Muscle of arm (tissue), 12 donors: ENCODE data around the gene PRRG4. TPM values are rescaled to one million over a fixed set of nuclear protein-coding genes. Genes with fewer than 3 reads are reported as not detected.
"Not testable (repeated sequence)": the region's sequence is repeated elsewhere in the genome, so short reads cannot be mapped to it uniquely, and the experiment has no call there.

Experiments used
- DNase-seq: peaks from one replicate; pipeline ENCODE4 v3.0.0-alpha.2; 2013
- polyA plus RNA-seq, 12 donors: library from polyadenylated mRNA; unstranded; fragments of 120-200 nt; gene quantifications; one replicate each; pipeline ENCODE4 v1.2.1, GENCODE V29; 2013; ENCODE audit not compliant: insufficient read length in 12 of 12

PRRG4 gene
- polyA plus RNA-seq, 12 donors: 0.12 to 11.8 (median 0.22) TPM; not detected in 2

DNA sequence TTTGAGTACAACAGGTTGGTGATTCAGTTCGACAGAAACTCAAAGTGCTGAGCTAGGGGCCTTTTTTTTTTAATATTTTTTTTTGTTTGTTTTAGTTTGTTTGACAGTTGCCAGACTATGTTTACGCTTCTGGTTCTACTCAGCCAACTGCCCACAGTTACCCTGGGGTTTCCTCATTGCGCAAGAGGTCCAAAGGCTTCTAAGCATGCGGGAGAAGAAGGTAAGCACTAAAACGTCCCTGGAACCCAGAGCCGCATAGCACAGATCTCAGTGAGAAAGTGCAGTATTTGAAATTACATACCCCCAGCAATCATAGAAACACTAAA, 649 bp downstream of the PRRG4 start:
- DNase-seq: no peak

DNA sequence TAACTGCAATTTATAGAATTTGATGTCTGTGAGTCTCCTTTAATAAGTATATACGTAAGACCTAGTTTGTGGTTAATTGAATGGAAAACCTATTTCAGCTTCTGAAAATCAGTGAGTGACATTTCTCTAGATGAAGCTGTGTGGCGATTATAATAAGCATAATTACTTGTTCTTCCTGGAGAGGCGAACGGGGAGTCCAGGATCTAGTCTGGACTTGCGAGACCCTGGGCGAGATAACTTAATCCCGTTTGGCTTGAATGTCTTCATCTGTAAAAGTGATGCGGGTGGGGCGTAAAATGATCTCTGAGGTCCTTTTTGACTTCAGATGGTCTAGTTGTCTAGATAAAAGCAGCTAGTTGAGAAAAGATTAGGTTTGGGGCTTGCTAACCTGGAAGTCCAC, 1.1 kb downstream of the PRRG4 start:
- DNase-seq: no peak

DNA sequence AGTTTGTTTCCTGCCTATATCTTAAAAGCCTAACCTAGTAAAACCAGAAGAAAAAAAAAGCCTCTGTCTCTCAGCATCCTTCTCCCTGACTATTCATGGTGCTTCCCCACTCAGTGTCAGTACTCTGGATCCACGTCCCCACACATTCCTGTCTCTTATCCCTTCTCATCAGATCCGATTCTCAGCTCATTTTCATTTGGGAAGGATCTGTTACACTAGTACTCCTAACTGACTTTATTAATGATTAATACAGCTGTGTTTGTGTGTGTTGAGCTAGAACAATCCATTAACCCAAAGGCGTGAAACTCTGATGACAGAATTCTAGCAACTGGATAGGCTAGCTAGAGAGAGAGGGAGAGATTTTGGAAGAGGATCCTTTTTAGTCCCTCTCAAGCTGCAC, 1.5 kb downstream of the PRRG4 start:
- no peak for DNase-seq

DNA sequence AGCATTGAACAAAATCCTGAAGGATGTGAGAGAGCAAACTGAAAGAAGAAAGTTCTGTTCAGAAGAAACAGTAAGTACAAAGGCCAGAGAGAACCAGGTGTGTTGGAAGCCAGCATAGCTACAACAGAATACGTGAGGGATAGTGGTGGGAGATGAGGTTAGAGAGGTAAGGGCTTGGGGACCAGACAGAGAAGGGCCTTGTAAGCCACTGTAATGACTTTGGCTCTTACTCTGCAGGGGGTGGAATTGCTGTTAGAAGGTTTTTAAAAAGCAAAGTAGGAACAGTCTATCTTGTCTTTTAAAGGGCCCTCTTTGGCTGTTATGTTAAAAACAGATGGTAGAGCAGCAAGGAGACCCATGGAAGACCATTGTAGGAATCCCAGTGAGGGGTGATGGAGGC, 4.2 kb downstream of the PRRG4 start:
- no peak for DNase-seq

DNA sequence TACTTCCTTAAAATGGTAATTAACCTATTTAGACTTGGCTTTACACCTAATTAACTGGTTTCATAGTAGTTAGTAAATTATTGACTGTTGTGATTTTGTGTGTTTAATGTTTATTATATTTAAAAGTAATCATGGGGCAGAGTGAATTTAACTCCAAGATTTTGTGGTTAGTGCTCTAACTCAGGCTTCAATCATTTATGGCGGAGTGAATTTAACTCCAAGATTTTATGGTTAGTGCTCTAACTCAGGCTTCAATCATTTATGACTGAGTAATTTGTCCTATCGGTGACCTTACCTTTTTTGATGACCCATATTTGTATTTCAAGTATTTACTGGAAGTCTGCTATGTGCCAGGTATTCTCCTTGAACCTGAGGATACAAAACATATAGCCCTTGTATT, 7.2 kb downstream of the PRRG4 start:
- no peak for DNase-seq

DNA sequence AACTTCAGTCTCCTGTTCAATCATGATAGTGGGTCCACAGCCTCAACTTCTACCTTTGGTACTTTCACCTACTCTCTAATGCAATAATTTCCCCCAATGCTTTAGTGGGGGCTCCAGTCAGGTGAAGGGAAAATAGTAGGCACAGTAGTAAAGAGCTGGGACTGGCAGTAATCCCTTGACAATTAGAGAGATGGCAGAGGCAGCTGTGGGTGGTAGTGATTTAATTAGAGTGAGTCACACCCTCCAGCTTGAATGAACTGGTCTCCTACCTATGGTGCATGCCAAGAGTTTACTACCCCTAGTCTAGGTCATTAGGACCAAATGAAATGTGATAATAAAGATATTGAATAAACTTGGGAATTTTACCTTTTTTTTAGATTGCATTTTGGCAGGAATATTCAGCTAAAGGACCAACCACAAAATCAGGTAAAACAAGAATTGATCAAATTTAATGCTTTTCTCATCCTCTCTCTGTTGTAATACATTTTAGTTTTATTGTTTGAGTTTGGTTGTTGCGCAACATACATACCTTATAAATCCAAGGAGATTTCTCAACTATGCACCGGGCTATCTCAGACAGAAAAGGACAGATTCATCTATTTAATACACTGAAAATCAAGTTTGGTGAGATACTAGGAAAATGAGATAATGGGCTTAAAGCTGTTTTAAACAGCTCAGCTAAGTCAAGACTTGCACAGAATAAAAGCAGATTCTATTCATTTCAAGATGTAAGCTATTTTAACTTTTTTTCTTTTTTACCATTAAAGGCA, 9.0 kb downstream of the PRRG4 start:
- DNase-seq: no peak

DNA sequence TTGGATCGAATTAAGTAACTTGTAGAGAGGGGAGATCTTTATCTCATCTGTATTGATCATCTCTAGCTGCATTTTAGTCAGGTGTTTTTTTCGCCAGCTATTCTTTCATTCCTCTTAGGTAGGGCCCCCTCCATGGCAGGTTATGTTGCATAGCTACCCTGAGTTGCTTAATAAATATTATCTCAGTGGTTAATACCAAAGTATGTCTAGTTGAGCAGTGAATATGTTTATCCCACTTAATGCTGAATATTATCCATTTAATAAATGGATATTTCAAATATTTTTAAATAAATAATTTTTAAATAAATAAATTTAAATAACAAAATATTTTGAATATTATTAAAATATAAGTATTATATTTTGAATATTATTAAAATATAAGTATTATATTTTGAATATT, 9.6 kb downstream of the PRRG4 start:
- DNase-seq: no peak

DNA sequence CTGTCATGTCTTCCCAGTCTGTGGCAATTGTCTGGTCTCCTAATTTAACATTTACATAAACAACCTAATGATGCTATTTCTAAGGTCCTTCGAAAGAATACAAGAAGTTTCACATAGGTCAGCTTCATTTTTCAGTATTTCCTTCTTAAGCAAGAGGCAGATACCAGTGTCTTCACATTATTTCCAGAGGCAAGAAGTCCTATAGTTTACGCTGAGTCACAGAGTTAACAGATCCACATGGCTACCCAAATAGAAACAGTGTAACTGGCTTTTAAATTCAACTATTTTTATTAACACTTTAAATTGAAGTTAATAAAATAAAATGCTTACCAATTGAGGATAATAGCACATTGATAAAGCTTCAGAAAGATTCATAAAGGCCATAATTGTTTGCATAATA, 10.9 kb downstream of the PRRG4 start:
- DNase-seq: no peak

DNA sequence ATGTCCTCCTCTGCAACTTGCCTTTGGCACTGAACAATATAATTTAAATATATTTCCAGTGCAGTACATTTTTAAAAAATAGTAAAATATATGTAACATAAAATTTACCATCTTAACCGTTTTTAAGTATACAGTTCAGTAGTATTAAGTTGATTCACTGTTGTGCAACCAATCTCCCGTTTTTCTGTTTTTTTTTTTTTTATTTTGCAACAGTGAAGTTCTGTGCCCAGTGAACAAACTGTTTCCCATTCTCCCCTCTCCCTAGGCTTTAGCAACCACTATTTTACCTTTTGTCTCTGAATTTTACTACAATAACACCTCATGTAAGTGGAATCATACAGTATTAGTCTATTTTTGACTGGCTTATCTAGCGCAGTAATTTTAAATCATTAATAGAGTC, 13.8 kb downstream of the PRRG4 start:
- no peak for DNase-seq

DNA sequence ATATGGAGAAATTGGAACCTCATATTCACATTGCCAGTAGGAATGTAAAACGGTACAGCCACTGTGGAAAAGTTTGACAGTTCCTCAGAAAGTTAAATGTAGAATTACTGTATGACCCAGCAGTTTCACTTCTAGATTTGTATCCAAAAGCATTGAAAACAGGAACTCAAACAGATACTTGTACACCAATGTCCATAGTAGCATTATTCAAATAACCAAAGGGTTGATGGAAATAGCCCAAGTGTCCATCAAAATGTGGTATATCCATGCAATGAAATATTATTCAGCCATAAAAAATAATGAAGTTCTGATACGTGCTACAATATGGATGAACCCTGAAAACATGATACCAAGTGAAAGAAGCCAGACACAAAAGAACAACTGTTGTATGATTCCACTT, 17.8 kb downstream of the PRRG4 start:
- DNase-seq: no peak

DNA sequence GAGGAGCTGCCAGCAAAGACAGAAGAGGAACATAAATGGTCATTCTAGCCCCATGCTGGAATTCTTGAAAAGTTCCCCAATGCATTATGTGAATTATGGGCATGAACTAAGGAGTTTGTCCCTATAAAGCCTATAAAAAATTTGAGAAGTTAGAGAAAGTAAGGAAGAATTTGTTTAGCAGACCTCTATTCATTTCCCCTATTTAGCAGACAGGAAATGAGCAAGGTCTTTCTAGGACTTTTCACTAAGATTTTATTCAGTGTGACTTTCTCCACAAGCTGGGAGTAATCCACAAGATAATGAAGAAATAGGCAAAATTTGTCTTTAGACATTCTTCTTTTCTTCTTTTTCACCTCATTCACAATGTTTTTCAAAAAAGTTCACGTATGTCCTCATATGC, 20.0 kb downstream of the PRRG4 start:
- DNase-seq: no peak

DNA sequence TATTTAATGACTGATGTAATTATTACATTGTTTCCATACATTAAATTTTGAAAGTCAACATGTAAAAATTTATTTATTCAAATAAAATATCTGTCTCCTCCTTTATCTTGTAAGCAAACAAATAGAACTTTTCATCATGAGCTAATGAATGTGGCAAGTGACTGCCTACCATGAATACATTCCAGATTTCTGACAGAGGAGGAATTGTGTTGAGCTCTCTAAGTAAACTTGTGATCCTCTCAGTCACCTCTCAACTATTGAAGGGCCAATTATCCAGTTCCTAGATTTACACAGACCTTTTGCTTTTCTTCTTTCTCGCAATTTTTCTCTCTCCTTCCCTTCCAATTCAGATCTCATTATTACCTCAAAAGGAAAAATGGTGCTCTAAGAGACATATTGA, 21.5 kb downstream of the PRRG4 start:
- no peak for DNase-seq

DNA sequence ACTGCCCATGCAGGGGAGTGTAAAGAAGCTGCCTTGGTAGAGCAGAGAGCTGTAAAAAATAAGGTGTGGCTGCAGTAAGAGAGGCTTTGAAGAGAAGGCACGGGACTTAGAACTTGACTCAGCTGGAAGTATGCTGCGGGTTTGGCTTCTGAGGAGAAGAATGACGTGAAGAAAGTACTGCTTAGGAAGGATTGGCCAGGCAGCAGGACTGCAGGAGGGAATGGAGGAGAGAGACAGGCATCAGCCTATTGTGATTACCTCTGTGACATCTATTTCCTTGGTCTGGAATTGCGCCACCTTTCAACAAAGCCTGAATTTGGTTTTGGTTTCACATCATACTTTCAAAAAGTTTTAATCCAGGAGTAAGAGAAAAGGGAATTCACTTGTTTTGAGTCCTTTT, 22.5 kb downstream of the PRRG4 start:
- DNase-seq: no peak

DNA sequence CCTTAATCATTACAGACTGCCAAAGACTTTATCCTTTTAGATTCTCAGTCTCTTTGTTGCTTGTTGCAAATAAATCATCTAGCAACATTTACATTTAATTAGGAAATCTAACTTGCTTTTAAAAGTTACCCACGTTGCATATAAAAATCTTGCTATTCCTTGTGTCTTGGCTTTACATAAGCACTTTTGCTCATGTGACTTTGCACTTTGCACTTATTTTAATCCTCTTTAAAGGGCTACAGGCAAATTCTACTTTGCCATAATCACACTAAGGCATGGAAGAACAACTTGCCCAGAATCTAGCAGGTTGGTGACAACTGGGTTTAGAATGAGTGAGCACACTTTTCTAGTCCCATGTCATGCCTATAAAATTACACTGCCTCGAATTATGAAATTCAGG, 25.9 kb downstream of the PRRG4 start:
- DNase-seq: no peak

DNA sequence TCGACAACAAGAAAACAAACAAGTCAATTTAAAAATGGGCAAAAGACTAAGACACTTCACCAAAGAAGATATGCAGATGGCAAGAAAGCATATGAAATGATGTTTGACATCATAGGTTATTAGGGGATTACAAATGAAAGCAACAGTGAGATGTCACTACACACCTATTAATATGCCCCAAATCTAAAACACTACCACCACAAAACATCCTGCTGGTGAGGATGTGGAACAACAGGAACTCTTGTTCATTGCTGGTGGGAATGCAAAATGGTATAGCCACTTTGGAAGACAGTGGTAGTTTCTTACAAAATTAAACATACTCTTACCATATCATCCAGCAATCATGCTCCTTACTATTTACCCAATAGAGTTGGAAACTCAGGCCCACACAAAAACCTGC, 29.0 kb downstream of the PRRG4 start:
- DNase-seq: no peak

DNA sequence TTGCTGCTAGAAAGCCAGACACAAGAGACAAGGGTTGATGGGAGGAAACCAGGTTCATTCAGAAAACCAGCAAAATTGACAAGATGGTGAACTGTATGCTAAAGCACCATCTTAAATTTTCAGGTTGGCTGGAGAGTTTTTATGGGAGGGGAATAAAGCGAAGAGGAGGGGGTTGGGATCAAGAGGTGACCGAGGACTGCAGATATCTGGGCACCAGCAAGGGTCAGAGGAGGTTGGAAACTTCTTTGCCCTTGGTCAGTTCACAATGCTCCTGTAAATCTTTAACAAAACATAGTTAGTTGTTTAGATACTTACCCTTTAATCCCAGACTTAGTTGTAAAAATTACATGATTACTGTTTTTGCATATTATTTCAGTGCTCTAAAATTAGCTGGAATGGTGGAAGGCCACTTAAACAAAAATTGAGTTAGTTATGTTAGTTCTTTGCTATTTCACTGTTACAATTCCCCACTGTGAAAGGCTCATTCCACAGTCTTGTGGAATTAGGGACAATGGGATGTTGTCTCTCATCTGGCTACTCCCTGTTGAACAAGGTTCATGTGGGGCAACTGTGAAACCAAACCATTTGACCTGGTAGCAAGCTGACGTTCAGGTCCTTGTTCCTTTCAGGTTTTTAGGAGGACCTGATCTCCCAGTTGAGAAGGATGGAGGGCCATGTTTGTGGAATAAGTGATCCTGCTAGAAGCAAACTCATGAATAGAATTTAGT, 32.3 kb downstream of the PRRG4 start:
- DNase-seq: no peak

DNA sequence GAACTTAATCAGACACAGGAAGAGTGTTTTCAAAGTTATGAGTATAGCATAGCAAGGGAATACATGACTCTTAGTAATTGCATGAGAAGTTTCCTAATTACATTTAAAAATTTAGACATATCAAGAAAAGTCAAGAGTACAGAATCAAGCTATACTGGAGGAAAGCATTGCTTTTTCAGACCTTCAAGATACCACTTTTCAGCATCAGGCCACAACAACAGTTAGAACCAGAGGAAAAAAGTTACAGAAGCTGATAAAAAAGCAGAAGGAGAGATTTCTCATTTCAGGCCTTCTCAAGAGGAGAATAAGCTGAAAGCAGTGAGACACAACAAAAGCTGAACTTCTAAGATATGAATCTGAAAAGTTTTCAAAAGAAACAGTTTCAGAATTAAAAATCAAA, 34.8 kb downstream of the PRRG4 start:
- DNase-seq: no peak

DNA sequence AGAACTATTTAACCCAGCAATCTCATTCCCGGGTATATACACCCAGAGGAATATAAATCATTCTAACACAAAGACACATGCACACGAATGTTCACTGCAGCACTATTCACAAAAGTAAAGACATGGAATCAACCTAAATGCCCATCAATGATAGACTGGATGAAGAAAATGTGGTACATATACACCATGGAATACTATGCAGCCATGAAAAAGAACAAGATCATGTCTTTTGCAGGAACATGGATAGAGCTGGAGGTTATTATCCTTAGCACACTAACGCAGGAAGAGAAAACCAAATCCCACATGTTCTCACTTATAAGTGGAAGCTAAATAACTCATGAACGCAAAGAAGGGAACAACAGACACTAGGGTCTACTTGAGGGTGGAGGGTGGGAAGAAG, 39.0 kb downstream of the PRRG4 start:
- not testable (repeated sequence) for DNase-seq

DNA sequence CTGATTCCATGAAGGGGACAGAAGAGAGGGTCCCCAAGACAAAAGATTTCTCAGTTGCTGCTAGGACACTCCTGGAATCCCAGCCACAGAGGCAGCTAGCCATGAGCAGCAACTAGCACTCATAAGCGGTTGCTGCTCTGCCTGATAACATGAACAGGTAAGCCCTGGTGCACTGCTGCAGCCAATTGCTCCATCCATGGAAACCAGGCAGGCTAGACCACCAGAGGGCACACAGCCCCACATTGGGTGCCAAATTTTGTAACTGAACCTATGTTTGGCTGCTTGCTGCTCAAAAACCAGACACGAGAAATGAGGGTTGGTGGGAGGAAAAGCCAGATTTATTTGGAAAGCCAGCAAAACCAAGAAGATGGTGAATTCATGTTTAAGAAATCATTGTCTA, 40.9 kb downstream of the PRRG4 start:
- no peak for DNase-seq

DNA sequence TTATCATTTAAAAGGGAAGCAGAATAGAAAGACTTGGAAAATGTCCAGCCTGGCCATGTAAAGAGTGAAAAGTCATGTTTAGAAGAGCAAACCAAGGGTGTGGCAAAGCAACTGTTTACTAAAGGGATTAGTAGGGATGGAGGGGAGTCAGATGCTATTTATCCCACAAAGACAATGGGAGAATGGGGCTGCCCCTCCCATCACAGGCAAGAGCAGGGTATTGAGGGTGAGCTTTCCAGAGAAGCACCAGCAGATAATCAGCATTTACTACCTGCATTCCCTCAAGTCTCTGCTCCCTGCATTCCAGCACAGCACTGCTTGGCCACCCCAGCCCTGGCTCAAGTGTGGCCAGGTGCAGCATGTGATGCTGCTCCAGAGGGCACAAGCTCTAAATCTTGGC, 44.4 kb downstream of the PRRG4 start:
- no peak for DNase-seq

DNA sequence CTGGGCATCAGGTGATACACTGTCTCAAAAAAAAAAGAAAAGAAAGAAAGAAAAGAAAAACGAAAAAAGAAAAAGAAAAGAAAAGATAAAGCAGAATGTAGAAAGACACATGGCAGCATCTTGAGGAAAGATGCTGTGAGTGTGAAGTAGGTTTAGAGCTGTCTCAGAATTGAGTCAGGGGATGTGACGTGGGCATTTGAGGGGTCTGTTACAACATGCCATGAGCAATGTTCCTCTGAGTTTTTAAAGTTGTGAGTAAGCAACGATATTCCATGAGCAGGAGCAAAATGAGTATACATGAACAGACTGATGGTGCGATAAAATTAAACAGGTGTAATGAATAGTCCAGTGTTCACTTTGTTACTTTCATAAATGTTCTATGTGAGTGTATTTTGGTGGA, 51.6 kb downstream of the PRRG4 start:
- DNase-seq: no peak

DNA sequence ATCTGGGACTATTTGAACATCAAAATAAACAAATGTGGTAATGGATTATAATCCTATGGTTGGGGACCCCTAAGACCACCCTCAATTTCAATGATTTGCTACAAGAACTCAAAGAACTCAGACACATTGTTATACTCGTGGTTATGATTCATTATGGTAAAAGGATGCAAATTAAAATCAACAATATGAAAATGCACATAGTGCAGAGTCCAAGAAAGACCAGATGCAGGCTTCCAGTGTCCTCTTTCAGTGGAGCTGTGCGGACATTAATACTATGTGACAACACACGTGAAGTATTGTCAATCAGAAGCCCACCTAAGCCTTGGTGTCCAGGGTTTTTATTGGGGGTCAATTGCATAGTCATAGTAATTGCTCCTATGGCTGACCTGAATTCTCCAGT, 53.7 kb downstream of the PRRG4 start:
- DNase-seq: no peak

DNA sequence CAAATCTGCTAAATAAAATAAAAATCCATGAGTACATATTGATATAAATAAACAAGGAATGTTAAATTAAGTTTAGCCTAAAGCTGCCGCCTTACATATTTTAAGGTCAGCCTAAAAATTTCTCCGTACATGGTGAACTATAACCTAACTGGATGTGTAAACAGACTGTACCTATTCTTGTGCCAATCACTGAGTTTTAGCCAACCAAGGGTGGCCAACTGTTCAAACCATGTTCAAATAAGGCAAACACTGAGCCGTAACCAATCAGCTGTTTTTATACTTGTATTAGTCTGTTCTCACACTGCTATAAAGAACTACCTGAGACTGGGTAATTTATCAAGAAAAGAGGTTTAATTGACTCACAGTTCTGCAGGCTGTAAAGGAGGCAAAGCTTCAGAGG, 54.3 kb downstream of the PRRG4 start:
- no peak for DNase-seq

DNA sequence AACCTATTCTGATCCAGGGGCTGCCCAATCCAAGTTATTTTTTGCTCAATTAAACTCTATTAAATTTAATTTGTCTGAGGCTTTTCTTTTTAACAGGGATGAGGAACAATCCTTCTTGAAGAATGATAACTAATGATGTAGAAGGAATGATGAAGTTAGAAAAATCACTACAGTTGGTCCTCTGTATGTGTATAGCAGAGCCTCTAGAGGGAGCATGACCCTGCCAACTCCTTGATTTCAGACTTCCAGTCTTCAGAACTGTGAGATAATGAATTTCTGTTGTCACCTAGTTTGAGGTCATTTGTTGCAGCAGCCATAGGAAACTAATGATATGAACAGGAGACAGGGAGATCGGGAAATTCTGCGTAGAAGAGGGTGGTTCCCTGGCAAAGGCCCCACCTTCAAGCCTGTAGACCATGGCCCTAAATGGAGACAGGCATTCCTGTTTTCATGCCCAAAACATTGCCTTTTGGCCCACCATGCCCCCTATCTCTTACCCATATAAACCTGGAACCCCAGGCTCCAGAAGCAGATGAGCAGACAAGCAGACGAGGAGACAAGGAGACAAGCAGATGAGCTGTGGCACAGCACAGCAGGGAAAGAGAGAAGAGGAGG, 55.1 kb downstream of the PRRG4 start:
- DNase-seq: no peak
